Measurements from ENCODE around the gene GADD45GIP1.
"Not testable (repeated sequence)": the region's sequence is repeated elsewhere in the genome, so short reads cannot be mapped to it uniquely, and the experiment has no call there.

Gene GADD45GIP1

DNA sequence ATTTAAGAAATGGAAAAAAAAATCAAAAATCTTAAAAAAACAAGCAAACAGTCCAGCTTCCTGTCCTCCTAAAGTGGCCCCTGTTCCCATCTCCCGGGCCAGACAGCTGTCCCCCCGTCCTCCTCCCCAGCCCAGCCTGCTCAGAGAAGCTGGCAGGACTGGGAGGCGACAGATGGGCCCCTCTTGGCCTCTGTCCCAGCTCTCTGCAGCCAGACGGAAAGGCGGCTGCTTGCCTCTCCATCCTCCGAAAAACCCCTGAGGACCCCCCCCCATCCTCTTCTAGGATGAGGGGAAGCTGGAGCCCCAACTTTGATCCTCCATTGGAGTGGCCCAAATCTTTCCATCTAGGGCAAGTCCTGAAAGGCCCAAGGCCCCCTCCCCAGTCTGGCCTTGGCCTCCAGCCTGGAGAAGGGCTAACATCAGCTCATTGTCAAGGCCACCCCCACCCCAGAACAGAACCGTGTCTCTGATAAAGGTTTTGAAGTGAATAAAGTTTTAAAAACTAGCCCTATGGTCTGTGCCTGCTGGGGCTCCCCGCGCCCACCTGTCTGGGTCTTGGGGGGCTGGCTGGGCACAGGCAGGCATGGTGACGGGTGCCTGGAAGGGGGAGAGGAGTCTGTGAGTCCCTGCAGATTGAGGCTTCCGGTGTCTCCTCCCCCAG lies 3.8 kb downstream of the GADD45GIP1 start:
- peak overlapping the region; percentile 9; the same call in 1 of the 2 replicates for H3K4me2 ChIP-seq (ENCODE audit: low read length)

DNA sequence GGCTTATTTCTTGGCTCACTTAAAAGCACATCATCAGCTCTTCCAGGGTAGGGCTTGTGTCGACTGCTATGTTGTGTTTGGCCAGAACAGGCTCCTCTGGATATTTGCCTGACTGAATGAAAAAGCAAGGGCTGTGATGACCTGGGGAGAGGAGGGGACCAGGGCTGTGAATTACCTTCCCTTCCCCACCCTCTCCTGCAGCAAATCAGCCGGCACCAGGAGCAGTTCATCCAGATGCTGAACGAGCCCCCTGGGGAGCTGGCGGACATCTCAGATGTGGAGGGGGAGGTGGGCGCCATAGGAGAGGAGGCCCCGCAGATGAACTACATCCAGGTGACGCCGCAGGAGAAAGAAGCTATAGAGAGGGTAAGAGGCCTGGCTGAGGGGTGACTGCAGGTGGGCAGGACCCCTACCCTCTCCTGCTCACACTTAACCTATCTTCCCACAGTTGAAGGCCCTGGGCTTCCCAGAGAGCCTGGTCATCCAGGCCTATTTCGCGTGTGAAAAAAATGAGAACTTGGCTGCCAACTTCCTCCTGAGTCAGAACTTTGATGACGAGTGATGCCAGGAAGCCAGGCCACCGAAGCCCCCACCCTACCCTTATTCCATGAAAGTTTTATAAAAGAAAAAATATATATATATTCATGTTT lies 4.4 kb downstream of the GADD45GIP1 start:
- Histone ChIP-seq H3F3A (ENCODE audit: control insufficient read depth, insufficient read depth) (peaks cover 31% of the 10 kb centered on the region), H3K4me1 (ENCODE audit: control insufficient read depth, low read length) (peaks cover 36% of the 10 kb centered on the region), H3K27me3 (ENCODE audit: control insufficient read depth, low read length) (no peaks in the 10 kb centered on the region), H3K79me2 (ENCODE audit: control insufficient read depth, low read length) (peaks cover 81% of the 10 kb centered on the region), H4K20me1 (ENCODE audit: control insufficient read depth, insufficient read depth, low read depth, low read length) (no peaks in the 10 kb centered on the region; the same call in 1 of the 2 replicates), H3K9me2 (replicated peaks; ENCODE audit: control insufficient read depth, low read length) (no peaks in the 10 kb centered on the region), H3K9me3 (ENCODE audit: control insufficient read depth, insufficient read depth, low read length) (no peaks in the 10 kb centered on the region), H3K27ac (ENCODE audit: low read depth, low read length) (no peak overlapping the region), H3K4me3 (ENCODE audit: low read length) (no peak overlapping the region), H3K36me3 (ENCODE audit: control insufficient read depth, low read length) (peaks cover 88% of the 10 kb centered on the region), H3K4me2 (ENCODE audit: low read length) (no peak overlapping the region)
- TF ChIP-seq, protein P1, sequence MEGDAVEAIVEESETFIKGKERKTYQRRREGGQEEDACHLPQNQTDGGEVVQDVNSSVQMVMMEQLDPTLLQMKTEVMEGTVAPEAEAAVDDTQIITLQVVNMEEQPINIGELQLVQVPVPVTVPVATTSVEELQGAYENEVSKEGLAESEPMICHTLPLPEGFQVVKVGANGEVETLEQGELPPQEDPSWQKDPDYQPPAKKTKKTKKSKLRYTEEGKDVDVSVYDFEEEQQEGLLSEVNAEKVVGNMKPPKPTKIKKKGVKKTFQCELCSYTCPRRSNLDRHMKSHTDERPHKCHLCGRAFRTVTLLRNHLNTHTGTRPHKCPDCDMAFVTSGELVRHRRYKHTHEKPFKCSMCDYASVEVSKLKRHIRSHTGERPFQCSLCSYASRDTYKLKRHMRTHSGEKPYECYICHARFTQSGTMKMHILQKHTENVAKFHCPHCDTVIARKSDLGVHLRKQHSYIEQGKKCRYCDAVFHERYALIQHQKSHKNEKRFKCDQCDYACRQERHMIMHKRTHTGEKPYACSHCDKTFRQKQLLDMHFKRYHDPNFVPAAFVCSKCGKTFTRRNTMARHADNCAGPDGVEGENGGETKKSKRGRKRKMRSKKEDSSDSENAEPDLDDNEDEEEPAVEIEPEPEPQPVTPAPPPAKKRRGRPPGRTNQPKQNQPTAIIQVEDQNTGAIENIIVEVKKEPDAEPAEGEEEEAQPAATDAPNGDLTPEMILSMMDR (IDR thresholded peaks at IDR 0.05; ENCODE audit: low read depth, low read length, poor library complexity, severe bottlenecking): no peak

More for the DNA sequence above, 3.8 kb downstream of the GADD45GIP1 start:
- Histone ChIP-seq H4K20me1 (ENCODE audit: control insufficient read depth, insufficient read depth, low read depth, low read length) (no peaks in the 10 kb centered on the region; the same call in 1 of the 2 replicates), H3K27me3 (ENCODE audit: control insufficient read depth, low read length) (no peaks in the 10 kb centered on the region), H3K79me2 (ENCODE audit: control insufficient read depth, low read length) (peaks cover 79% of the 10 kb centered on the region), H3K9me3 (ENCODE audit: control insufficient read depth, insufficient read depth, low read length) (no peaks in the 10 kb centered on the region), H3K27ac (ENCODE audit: low read depth, low read length) (peak overlapping the region; percentile 51; the same call in 1 of the 2 replicates), H3K9me2 (replicated peaks; ENCODE audit: control insufficient read depth, low read length) (no peaks in the 10 kb centered on the region), H3K36me3 (ENCODE audit: control insufficient read depth, low read length) (peaks cover 82% of the 10 kb centered on the region), H3K4me3 (ENCODE audit: low read length) (no peak overlapping the region), H3K4me1 (ENCODE audit: control insufficient read depth, low read length) (peaks cover 37% of the 10 kb centered on the region), H3F3A (ENCODE audit: control insufficient read depth, insufficient read depth) (peaks cover 31% of the 10 kb centered on the region)
- TF ChIP-seq, protein P1 (IDR thresholded peaks at IDR 0.05; ENCODE audit: low read depth, low read length, poor library complexity, severe bottlenecking): no peak
- TF ChIP-seq EZH2phosphoT487 (IDR thresholded peaks at IDR 0.05; ENCODE audit: borderline replicate concordance, low read length): no peak

DNA sequence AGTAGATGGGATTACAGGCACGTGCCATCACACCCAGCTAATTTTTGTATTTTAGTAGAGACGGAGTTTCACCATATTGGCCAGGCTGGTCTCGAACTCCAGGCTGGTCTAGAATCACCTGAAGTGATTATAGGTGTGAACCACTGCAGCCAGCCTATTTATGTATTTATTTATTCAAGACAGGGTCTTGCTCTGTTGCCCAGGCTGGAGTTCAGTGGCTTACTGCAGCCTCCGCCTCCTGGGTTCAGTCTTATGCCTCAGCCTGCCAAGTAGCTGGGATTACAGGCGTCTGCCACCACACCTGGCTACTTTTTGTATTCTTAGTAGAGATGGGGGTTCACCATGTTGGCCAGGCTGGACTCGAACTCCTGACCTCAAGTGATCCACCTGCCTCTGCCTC lies 5.0 kb downstream of the GADD45GIP1 start:
- Histone ChIP-seq H3K79me2 (ENCODE audit: control insufficient read depth, low read length) (peaks cover 81% of the 10 kb centered on the region), H3F3A (ENCODE audit: control insufficient read depth, insufficient read depth) (peaks cover 31% of the 10 kb centered on the region), H3K4me1 (ENCODE audit: control insufficient read depth, low read length) (peaks cover 42% of the 10 kb centered on the region), H3K36me3 (ENCODE audit: control insufficient read depth, low read length) (peaks cover 94% of the 10 kb centered on the region)
- H3K4me2 ChIP-seq (ENCODE audit: low read length); H3K9me3 ChIP-seq (ENCODE audit: control insufficient read depth, insufficient read depth, low read length); H3K27ac ChIP-seq (ENCODE audit: low read depth, low read length); H3K27me3 ChIP-seq (ENCODE audit: control insufficient read depth, low read length); H4K20me1 ChIP-seq (ENCODE audit: control insufficient read depth, insufficient read depth, low read depth, low read length); H3K4me3 ChIP-seq (ENCODE audit: low read length); H3K9me2 ChIP-seq (replicated peaks; ENCODE audit: control insufficient read depth, low read length): not testable (repeated sequence)
